SU-DHL-6 (cell line): ENCODE measurements around the gene GHR.
"Not testable (repeated sequence)": the region's sequence is repeated elsewhere in the genome, so short reads cannot be mapped to it uniquely, and the experiment has no call there.

Source experiments
- H2AFZ ChIP-seq: fragments of 200-600 bp; sonication (generic); 2 replicates; pipeline ENCODE4 v1.6.1; 2014; ENCODE audit warnings: low read depth, mild to moderate bottlenecking, moderate library complexity, mixed read lengths, antibody characterized with exemption, low read length; ENCODE audit not compliant: severe bottlenecking
- H3F3A ChIP-seq: fragments of 200-600 bp; shearing (Covaris generic); 2 replicates; pipeline ENCODE4 v1.6.0; 2016; ENCODE audit warnings: antibody characterized with exemption, mild to moderate bottlenecking; ENCODE audit not compliant: insufficient read depth
- H3K27ac ChIP-seq: fragments of 200-600 bp; sonication (generic); 2 replicates; pipeline ENCODE4 v1.5.1; 2016; ENCODE audit warnings: low read depth, mild to moderate bottlenecking, low read length, moderate library complexity, mixed read lengths
- H3K27me3 ChIP-seq: fragments of 200-600 bp; sonication (generic), shearing (Covaris generic); 2 replicates; pipeline ENCODE4 v1.6.0; 2014; ENCODE audit warnings: mild to moderate bottlenecking, low read length
- H3K36me3 ChIP-seq: fragments of 200-600 bp; sonication (generic); 2 replicates; pipeline ENCODE4 v1.6.1; 2014; ENCODE audit warnings: mild to moderate bottlenecking, low read length, mixed read lengths
- H3K4me2 ChIP-seq: fragments of 300-600, 200-600 bp; shearing (Covaris generic), sonication (generic); 2 replicates; pipeline ENCODE4 v1.6.0; 2014; ENCODE audit warnings: low read length, low read depth, mild to moderate bottlenecking; ENCODE audit not compliant: poor library complexity, severe bottlenecking
- H3K4me3 ChIP-seq: fragments of 200-600 bp; sonication (generic); 2 replicates; pipeline ENCODE4 v1.5.1; 2014; ENCODE audit warnings: antibody characterized with exemption, low read length, mild to moderate bottlenecking, mixed read lengths; ENCODE audit not compliant: insufficient read depth, poor library complexity, severe bottlenecking
- H3K79me2 ChIP-seq: fragments of 200-600 bp; sonication (generic); 2 replicates; pipeline ENCODE4 v1.6.1; 2014; ENCODE audit warnings: mild to moderate bottlenecking, low read length, moderate library complexity; ENCODE audit not compliant: insufficient read depth
- H3K9ac ChIP-seq: fragments of 200-600 bp; sonication (generic); 2 replicates; pipeline ENCODE4 v1.7.0; 2014; ENCODE audit warnings: mild to moderate bottlenecking, low read length
- H3K9me2 ChIP-seq: fragments of 200-600 bp; sonication (generic); replicated peaks from 2 replicates; pipeline ENCODE4 v1.6.1; 2014; ENCODE audit warnings: low read length; ENCODE audit not compliant: insufficient read depth
- H3K9me3 ChIP-seq: fragments of 200-600 bp; sonication (generic); 2 replicates; pipeline ENCODE4 v1.6.1; 2014; ENCODE audit warnings: low read length, mixed read lengths; ENCODE audit not compliant: insufficient read depth
- H4K20me1 ChIP-seq: fragments of 200-600 bp; sonication (generic); 2 replicates; pipeline ENCODE4 v1.6.1; 2014; ENCODE audit warnings: low read depth, mild to moderate bottlenecking, antibody characterized with exemption, low read length, moderate library complexity, mixed read lengths
- CTCF ChIP-seq: fragments of 200-600 bp; sonication (generic); IDR thresholded peaks from one replicate; pipeline ENCODE4 v1.5.1; 2017; ENCODE audit warnings: antibody characterized with exemption, mild to moderate bottlenecking, low read length, moderate library complexity; ENCODE audit not compliant: insufficient read depth, poor library complexity, severe bottlenecking
- EZH2phosphoT487 ChIP-seq: fragments of 200-600 bp; sonication (generic), shearing (Covaris generic); conservative IDR thresholded peaks from 2 replicates; pipeline ENCODE4 v1.6.1; 2018; ENCODE audit warnings: mild to moderate bottlenecking, antibody characterized with exemption, low read length, moderate library complexity, mixed read lengths

Gene GHR

DNA sequence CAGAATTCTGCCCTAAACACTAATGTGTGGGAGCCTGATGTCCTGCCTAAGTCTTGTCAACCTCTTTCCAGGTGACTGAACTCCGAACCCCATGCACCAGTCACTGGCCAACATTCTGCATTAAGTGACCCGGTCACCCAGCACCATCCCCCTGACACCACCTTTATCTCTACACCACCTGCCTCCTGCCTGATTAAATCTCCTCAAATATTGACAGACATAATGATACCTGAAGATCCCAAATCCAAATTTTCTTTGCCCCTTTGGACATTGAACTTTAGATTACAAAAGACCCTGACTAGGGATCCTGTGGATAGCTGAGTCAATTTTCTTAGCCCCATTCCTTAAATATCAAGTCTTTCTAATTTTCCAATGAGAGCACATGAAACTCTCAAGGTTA is 150.1 kb downstream of the GHR start:
- H2AFZ ChIP-seq = no peak overlapping the region
- H3K4me3 ChIP-seq = no peak overlapping the region
- H3K27ac ChIP-seq = no peak overlapping the region
- no peaks in the 10 kb centered on the region for H3K36me3 ChIP-seq
- no peak overlapping the region for H3K4me2 ChIP-seq
- TF ChIP-seq EZH2phosphoT487 = no peak
- no peak for TF ChIP-seq CTCF
- H4K20me1 ChIP-seq = no peaks in the 10 kb centered on the region
- H3K9me2 ChIP-seq = no peaks in the 10 kb centered on the region
- H3F3A ChIP-seq = no peaks in the 10 kb centered on the region
- no peak overlapping the region for H3K9ac ChIP-seq
- no peaks in the 10 kb centered on the region for H3K9me3 ChIP-seq
- H3K79me2 ChIP-seq = no peaks in the 10 kb centered on the region
- no peaks in the 10 kb centered on the region for H3K27me3 ChIP-seq

GRCh38 chr5:42575914-42576313 is 152.7 kb downstream of the GHR start:
- H3K4me3 ChIP-seq, H3K79me2 ChIP-seq, H3K9me2 ChIP-seq, H3K27ac ChIP-seq, H3K9ac ChIP-seq, H3K9me3 ChIP-seq, H3K27me3 ChIP-seq, H3F3A ChIP-seq, H3K36me3 ChIP-seq, H3K4me2 ChIP-seq, H4K20me1 ChIP-seq, H2AFZ ChIP-seq: not testable (repeated sequence)

DNA sequence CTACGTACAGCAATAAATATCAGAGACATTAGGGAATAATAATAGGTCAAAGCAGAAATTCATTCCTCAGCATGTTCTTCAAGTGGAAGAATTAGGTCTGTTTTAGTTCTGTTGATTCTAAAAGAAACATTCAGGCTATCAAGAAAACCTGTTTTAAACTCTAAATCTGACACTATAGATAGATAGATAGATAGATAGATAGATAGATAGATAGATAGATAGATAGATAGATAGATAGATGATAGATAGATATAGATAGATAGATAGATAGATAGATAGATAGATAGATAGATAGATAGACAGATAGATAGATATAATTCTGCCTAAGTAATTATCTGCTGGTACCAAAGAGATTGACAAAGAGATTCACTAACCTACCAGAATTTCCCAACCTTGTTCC is 155.7 kb downstream of the GHR start:
- H3K4me3 ChIP-seq, H3K79me2 ChIP-seq, H3K9me2 ChIP-seq, H4K20me1 ChIP-seq, H3K36me3 ChIP-seq, H3K9ac ChIP-seq, H3K9me3 ChIP-seq, H3K27ac ChIP-seq, H3K27me3 ChIP-seq, H3F3A ChIP-seq, H3K4me2 ChIP-seq, H2AFZ ChIP-seq: not testable (repeated sequence)

DNA sequence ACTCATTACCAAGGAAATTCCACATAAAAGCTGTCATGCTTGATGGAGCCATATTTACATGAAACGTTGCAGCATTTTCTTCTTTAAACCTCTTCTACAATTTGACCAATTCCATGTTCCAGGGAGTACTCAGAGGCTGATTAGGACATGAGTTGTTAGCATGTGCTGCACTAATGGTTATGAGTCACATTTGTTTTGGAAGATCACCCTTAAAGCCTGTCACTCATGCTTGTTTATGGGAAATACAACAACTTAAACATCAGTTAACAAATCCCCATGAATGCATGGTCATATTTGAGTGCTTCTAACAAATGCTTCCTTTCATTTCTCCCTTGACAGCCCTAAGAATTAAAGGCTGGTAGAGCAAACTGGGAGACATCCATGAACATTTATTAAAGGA is 156.1 kb downstream of the GHR start:
- H3K9ac ChIP-seq = no peak overlapping the region
- no peaks in the 10 kb centered on the region for H3K27me3 ChIP-seq
- no peaks in the 10 kb centered on the region for H3K79me2 ChIP-seq
- H3K9me2 ChIP-seq = no peaks in the 10 kb centered on the region
- H3F3A ChIP-seq = no peaks in the 10 kb centered on the region
- H3K9me3 ChIP-seq = no peaks in the 10 kb centered on the region
- H2AFZ ChIP-seq = no peak overlapping the region
- no peaks in the 10 kb centered on the region for H4K20me1 ChIP-seq
- H3K27ac ChIP-seq = no peak overlapping the region
- no peaks in the 10 kb centered on the region for H3K36me3 ChIP-seq
- no peak overlapping the region for H3K4me3 ChIP-seq
- no peak overlapping the region for H3K4me2 ChIP-seq
- TF ChIP-seq EZH2phosphoT487 = no peak

GRCh38 chr5:42581845-42582244 is 158.6 kb downstream of the GHR start:
- no peak overlapping the region for H3K4me3 ChIP-seq
- no peaks in the 10 kb centered on the region for H3K9me3 ChIP-seq
- no peak for TF ChIP-seq CTCF
- TF ChIP-seq EZH2phosphoT487 = no peak
- H2AFZ ChIP-seq = no peak overlapping the region
- H3K4me2 ChIP-seq = no peak overlapping the region
- no peaks in the 10 kb centered on the region for H3K36me3 ChIP-seq
- H3K79me2 ChIP-seq = no peaks in the 10 kb centered on the region
- no peaks in the 10 kb centered on the region for H3K27me3 ChIP-seq
- H4K20me1 ChIP-seq = no peaks in the 10 kb centered on the region
- H3F3A ChIP-seq = no peaks in the 10 kb centered on the region
- no peak overlapping the region for H3K9ac ChIP-seq
- H3K27ac ChIP-seq = no peak overlapping the region
- H3K9me2 ChIP-seq = no peaks in the 10 kb centered on the region
